Kasumi-1 (cell line): ENCODE results near the gene GDNF.
"Not testable (repeated sequence)": the region's sequence is repeated elsewhere in the genome, so short reads cannot be mapped to it uniquely, and the experiment has no call there.

Source experiments
- DNase-seq, 2 experiments: peaks; one replicate each; lab custom pipeline; 2025; lab: John Stamatoyannopoulos, UW

The GDNF gene

DNA sequence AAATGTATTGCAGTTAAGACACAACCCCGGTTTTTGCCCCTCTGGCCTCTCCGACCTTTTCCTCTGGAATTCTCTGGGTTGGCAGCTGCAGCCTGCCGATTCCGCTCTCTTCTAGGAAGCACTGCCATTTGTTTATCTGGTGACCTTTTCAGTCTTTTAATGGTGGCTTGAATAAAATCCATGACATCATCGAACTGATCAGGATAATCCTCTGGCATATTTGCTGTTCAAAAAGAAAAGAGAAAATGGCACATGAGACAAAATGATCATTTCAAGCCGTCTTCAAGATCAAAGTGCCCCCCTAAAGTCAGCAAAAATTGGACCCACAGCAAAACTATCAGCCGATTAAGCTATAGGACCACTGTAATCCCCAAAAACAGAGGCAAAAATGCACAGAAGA is 23.9 kb downstream of the GDNF start:
- DNase-seq, result no peak

GRCh38 chr5:37814699-37815098 is 25.1 kb downstream of the GDNF start:
- DNase-seq, result no peak

DNA sequence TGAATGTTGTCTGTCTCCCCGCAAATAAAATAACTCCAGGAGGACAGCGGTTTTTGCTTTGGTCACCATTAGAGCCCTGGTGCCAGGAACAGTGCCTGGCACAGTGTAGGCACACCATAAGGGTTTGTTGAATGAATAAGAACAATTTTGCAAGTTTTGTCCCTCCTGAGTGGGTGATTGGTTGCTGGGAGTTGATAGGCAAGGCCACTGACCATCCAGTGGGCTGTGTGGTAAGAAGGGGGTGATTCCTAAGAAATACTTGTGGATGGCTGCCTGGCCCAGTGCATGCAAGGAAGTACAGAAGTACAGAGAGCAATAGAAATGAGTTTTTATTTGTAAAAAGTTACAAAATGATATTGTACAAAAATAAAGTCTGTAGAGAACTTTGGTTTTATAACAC is 27.5 kb downstream of the GDNF start:
- DNase-seq, result no peak

- DNase-seq, result no peak
These were observed 28.0 kb downstream of the GDNF start for GRCh38 chr5:37811866-37812265.

DNA sequence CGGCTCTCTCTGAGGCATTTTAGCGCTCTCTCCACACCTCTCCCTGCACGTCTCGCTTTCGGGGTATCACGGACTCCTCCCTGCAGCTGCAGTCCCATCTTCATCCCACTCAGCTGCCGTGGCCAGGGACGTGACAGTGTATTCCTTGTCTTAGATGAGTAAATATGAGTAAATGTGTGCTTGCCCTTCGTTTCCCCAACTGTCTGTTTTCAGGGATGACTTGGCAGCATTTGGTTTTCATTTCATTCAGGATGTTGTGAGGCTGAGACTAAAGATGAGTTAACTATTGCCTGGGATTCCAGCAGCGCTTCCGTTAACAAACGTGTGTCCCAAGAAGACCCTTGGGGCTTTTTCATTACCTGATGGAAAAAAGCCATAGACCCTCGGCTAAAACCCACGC is 29.5 kb downstream of the GDNF start:
- DNase-seq, result no peak

DNA sequence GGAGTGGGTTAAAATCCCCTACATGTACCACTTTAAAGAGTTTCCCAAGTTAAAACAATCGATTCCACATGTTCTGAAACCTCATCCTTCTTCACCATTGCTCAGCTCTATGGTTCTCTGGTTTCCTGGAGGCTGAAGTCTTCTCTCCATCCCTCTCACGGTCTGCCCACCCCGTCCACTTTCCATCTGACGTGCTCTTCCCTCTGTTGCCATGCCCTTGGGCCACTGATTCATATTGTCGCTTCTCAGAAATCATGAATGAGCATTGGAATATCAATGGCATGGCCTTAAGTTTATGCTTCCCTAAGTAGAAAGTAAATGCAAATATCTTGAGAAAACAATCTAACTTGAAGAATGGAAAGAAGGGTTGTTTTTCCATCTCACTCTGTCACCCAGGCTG is 30.9 kb downstream of the GDNF start:
- DNase-seq, result no peak

- no peak for DNase-seq
These were observed 32.1 kb downstream of the GDNF start for GRCh38 chr5:37807621-37808301.

GRCh38 chr5:37807015-37807414 is 32.8 kb downstream of the GDNF start:
- DNase-seq, result no peak

GRCh38 chr5:37806476-37806875 is 33.4 kb downstream of the GDNF start:
- no peak for DNase-seq

GRCh38 chr5:37806016-37806415 is 33.8 kb downstream of the GDNF start:
- DNase-seq, result no peak

GRCh38 chr5:37804401-37804800 is 35.4 kb downstream of the GDNF start:
- DNase-seq, result no peak

DNA sequence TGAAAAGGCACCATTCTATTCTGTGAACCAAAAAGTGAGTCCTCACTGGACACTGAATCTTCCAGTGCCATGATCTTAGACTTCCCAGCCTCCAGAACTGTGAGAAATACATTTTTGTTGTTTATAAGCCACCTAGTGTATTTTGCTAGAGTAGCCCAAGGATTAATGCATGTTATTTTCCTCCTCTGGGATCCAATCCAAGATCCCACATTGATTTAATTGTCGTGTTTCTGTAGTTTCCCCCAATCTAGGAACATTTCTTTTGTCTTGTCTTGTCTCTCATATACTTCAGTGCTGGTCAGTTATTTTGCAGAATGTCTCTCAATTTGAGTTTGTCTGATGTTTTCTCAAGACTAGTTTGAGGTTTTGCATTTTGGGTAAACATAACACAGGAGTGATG is 36.4 kb downstream of the GDNF start:
- no peak for DNase-seq

DNA sequence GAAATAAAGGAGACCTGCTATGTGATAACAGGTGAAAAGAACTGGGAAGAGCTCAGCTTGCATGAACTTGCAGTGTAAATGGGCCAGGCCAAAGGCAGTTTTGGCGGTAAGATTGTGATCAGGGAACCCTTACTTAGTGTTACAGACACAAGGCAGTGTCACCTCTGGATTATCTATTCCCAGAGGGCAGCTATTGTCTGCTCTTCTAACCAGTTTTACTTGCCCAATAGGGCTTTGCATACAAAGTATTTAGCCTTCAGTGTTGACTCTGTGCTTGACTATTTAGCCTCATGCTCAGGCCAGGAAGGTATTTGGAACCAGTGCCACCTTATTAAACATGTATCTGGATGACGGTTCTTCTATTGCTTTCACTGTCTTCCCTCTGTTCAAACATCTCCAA is 38.3 kb downstream of the GDNF start:
- DNase-seq, result no peak

DNA sequence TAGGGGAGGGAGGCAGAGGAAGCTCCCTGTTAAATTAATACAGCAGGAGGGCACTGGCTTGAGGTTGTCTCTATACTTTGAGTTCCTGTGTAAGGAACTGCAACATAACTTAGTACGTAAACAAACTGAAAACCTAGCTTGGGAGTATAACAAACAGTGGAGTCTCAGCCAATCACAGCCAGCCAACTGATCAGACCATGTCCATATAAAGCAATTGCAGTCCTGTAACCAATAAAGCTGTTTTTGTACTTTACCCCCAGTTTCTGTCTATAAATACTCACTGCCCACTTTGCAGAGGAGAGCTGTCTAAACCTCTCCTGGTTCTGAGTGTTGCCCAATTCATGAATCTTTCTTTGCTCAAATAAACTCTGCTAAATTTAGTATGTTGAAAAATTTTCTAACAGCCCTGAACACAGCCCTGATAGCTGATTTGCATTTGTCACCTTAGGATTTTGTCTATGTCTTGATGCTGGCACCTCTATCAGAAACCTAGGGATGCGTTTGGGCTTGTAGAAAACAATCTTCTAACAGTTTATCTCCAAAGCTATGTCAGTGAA is 39.9 kb downstream of the GDNF start:
- DNase-seq, result no peak

- DNase-seq, result not testable (repeated sequence)
These were observed 43.4 kb downstream of the GDNF start for GRCh38 chr5:37796435-37796834.

GRCh38 chr5:37795292-37795691 is 44.5 kb downstream of the GDNF start:
- not testable (repeated sequence) for DNase-seq

DNA sequence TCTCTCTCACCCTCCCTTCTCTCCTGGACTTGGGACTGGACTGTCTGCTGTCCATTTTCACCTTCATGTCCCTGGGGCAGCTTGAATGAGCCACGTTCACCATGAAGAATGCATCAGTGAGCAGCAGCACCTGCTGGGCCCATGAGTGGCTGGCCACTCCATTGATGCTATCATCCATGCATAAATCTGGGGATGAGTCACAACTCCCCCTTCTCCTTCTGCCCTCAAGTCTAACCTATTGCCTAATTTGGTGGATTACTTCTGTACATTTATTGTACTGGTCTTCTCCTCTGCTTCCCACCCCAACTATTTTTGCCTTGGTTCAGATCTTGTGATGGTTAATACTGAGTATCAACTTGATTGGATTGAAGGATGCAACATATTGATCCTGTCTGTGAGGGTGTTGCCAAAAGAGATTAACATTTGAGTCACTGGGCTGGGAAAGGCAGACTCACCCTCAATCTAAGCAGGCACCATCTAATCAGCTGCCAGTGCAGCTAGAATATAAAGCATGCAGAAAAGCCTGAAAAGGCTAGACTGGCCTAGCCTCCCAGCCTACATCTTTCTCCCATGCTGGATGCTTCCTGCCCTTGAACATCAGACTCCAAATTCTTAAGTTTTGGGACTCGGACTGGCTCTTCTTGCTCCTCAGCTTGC is 46.7 kb downstream of the GDNF start:
- DNase-seq, result no peak

DNA sequence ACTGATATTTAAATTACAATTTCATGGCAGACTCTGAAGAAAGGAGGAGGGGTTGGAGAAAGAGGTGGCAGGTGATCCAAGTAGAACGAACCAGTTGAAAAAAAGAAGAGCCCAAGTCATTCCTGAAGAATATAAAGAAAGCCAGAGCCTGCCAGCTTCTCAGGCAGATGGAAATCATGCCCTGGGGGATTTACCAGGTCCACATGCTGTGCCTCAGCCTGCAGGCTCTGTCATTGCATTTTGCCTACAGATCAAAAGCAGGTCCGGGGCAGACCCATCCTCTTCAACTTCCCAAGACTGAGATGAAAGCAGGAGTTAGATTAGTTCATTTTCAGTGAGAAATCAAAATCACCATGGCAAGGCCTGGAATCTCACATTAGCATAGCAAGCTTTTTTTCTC is 48.5 kb downstream of the GDNF start:
- no peak for DNase-seq

DNA sequence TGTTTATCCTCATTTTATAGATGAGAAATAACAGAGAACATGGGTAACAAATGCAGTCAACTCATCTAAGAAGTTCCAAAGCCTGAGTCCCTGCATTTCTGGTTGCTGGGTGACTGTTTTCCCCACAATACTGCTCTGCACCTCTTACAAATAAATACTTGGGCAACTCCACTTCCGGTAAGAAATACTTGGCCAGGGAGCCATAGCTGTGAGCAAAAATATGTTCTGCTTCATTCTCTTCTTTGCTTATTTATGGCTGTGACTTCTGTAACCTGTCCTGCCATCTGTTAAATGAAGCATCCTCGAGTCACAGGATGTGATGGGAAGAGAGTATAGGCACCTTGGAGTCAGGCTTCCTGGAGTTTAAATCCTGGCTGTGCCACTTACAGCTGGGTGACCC is 49.9 kb downstream of the GDNF start:
- no peak for DNase-seq

DNA sequence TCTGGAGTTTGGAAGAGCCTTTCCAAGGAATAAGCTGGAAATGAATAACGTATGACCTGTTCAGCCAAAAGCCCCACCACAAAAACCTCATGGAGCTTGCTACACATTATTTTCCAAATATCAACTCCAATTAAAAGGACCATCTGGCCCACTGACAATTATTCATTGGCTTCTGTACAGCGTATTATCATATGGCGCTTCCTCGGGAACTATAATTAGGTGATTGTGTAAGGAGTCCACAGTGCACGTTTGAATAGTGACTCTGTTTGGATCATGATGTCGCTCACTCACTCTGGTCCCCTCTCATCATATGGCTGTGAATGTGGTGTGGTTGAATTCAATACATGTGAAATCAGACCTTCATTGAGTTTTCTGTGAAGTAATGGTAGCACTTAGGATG is 52.1 kb downstream of the GDNF start:
- DNase-seq, result no peak

DNA sequence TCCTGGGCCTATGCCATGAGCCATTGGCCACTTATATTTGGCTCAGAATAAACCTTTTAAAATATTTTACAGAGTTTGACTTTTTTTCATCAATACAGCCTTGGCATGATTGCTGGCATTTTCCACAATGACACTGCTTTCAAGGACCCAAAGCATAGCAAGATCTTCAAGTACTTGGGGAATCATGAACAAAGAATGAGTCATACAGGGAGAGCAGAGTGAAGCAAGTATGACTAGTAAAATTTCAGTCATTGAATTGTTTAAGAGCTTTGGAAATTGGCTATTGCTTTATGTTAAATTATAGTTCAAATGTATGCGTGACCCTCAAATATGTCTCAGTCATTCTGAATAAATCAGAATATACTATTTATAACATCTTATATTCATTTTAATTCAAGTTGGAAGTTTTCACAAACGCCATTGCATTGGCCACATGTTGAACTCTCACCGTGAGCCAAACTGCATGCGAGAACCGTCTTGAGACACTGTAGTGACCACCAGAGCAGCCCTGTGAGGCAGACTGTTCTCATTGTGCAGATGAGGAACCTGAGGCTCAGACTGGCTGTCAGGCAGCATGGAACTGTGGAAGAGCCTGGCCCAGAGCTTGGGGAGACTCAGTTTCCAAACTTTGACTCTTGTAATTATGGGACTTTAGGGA is 52.9 kb downstream of the GDNF start:
- no peak for DNase-seq

DNA sequence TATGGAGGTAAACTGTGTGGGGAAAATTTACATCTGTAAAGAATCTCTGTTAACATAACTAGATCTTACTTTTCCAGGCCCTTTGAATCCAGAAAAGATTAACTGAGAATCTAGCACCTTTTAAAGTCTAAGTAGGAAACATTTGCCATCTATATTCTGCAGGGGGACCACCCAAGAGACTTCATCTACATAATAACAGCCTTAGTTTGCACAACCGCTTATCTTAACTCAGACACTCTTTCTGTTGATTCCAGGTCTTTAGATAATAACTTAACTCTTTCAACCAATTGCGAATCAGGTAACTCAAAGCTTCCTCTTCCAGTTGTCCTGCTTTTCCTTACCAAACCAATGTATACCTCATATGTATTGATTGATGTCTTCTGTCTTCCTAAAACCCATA is 53.4 kb downstream of the GDNF start:
- DNase-seq, result no peak

DNA sequence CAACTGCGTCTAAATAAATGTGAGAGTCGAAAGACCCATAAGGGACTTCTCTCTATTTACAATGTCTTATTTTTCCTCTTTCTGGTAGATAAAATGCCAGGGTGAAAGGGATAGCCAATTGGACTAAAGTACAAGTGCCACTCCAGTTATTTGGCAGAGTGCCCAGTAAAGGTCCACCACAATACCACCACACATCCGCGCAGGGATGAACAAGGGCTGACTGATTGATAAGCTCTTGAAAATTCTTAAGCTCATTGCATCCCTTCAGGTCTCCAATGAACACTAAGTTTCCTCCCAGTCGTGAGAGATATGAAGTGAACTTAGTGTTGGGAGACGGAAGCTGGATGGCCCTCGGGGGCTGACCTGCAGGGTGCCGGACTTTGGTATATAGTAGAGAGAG is 58.4 kb downstream of the GDNF start:
- not testable (repeated sequence) for DNase-seq
